Activated CD4-positive, alpha-beta T cell treated with anti-CD3 and anti-CD28 coated beads, Interleukin-2, amount 50 U/mL, for 24 hours (primary cell): ENCODE measurements around the gene WFS1.

ENCODE experiments used
- DNase-seq, 2 donors: peaks; one replicate each; pipeline ENCODE4 v3.0.0-alpha.2; 2020; ENCODE audit warnings: low read depth in 1 of 2, low spot score in 1 of 2

The WFS1 gene

DNA sequence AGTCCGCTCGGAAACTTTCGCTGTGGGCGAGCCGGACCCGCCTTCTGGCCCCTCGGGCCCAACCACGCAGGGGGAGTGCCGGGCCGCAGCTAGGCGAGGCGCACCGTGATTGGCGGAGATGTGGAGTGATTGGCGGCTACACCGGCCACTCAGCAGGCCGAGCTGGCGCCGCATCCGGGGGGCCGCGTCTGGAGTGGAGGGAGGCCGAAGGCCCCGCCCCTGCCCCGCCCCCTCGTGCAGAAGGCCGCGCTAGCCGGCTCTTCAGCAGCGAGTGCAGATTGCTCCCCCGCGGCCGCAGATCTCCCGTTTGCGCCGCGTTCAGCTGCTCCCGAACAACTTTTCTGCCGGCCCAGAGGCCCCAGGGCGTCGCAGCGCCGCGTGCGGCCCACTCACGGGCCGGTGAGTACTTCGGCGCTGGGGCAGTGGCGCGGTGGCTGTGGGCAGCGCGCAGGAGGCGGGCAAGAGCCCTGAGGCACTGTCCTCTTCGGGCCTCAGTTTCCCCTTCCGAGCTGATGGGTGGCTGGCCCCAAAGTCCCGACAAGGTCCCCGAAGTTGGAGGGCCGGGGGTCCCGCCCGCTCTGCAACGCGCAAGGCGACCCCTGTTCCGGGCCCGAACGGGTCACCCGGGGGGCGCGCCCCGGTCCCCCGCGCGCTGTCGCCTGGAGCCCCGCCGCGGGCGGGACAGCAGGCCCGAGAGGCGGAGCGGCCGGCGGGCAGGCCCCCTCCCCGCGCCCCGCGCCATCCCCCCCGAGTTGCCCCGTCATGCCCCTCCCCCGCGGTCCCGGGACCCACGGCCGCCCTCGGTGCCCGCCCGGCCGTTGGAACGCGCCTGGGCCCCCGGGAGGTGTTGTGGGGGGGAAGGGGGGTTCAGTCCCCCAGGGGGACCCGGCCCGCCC lies at the start of gene WFS1:
TSS of gene WFS1 (plus strand) at position 235 of the 896 bp plus-strand sequence. CDS start 7,606 bp downstream, outside the sequence.
- DNase-seq: peak; percentile 95 to 96

DNA sequence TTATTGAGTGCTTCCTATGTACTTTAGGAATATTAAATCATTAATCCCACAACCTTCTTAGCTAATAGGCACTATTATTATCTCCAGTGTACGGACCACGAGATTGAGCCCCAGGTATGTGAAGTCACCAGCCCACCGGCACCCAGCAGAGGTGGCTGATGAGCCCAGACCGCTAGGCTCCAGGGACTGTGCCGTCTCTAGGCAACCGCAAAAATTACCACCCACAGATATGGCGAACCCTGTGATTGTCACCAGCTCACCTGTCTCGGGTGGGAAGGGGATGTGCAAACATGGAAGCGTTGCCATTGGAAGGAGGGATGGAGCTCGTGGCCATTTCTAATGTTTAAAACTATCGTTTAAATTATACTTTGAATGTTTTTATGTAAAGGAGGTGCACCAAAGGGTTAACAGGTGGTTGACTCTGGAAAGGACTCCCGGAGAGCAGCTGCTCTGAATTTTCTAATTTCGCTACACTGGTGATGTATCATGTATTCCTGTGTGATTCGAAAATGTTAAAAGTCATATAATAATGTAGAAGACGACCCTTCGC lies 48.3 kb upstream of the WFS1 start:
- DNase-seq: no peak

DNA sequence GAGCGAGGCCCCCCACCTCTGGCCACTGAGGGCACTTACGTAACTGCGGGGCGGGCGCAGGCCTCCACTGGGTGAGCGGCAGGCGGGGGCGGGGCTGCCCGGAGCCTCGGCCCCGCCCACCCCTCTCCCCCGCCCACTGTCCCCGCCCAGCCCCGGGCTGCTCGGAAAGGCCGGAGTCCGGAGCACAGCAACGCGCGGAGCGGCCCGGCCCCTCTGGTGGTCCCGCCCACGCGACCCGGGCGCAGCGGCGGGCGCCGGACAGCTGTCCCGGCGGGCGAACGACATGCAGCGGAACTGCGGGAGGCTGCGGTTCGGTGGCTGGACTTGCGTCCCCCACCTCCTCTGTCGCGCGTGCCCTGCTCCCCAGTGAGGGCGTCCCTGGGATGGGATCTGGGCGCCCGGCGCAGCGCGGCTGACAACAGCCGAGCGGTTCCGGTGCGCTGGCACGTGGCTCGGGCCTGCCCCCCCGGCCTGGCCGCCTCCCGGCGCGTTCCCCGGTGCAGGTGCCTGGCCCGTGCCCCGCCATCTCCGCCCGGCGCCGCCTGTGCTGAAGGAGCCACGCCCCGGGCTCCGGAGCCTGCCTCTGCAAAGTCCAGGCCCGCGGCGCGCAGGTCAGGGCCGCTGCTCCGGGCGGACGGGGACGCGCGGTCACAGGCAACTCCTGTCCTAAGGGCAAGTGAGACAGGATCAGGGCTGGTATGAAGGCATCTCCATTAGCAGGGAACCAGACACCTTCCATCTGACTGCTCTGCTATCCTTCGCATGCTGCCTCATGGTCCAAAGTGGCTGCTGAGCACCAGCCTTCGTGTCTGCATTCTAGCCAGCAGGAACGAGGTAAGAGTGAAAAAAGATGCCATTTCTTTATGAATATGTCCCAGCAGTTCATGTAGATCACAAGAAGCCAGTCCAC lies 47.5 kb upstream of the WFS1 start:
- no peak for DNase-seq

DNA sequence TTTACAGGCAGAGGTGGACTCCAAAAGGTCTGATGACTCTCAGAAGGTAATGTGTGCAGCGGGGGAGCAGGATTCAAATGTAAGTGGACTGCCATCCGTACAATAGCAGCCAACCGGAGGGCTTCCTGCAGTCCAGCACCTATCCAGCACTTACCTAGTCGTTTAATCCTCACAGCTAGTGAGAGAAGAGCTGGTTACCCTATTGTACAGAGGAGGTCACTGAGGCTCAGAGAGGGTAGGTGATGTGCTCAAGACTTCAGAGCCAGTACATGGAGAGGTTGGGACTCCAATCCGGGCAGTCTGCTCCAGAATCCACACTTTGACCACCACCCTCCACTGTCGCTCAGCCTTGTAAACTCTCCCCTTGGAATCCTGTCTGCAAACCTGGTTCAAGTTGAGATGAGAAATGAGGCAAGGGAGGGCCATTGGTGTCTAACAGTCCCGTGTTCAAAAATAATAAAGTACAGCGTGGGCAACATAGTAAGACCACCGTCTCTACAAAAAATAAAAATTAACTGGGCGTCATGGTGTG lies 46.8 kb upstream of the WFS1 start:
- DNase-seq: no peak

- no peak for DNase-seq
Measured at GRCh38 chr4:6224735-6225134, 44.9 kb upstream of the WFS1 start.

DNA sequence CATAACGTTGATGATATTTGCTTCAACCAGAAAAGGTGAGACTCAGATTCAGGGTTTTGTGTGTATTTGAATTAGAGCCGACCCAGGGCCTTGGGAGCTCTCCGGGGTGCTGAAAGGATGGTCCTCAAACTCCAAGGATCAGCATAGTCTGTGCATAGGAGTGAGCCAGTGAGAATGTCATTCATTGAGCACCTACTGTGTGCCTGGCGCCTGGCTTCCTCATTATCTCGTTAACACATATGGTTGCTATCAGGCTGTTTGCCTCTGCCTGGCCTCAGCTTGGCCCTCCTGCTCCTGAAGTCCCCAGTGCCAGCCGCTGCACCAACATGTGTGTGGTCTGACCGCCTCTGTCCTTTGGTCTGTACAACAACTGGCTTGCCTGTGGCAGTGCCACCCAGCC lies 44.2 kb upstream of the WFS1 start:
- DNase-seq: no peak

DNA sequence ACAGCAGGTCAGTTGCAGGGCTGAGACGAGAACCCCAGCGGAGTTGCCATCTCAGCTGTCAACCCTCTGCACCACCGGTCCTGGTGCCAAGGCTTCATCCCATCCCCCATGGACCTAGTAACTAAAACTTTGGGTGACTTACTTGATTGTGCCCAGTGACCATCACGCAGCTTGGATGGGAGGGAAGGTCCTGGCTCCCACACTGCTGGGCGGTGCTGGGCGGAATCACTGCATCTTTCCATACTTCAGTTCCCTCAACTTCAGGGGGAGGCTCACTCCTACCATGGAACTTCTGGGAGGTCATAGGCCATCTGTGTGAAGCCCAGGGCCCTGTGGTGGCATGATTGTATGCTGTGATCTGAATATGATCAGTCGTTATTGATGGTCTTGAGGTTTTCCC lies 43.1 kb upstream of the WFS1 start:
- no peak for DNase-seq

DNA sequence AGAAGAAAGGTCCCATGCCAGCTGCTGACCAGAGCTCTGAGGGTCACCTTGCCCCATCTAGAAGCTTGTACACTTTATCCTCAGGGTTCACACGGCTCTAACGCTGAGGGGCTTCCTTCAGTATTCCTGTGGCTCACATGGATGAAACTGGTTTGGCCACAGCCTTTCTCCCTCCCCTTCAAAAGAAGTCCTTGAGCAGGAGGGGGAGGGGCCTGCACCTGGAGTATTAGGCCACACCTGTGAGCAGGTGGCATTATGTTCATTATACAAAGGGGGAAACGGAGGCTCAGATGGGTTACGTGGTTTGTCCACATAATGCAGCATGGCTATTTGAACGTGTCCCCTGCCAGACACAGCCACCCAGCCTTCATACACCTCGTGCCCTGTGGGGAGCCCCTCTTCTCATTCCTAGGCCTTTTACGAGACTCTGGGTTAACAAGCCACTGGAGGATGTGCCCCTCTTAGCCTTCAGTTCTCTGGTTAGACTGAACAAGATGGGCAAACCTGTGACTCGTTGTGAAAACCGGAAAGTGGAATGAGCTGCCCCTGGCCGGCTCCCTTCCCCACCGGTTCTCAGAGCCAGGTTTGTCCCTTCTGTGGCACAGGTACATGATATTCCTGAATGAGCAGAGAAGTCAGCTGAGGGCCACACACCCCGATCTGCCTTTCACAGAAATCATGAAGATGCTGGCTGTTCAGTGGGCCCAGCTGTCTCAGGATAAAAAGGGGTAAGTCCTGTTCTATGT lies 42.1 kb upstream of the WFS1 start:
- DNase-seq: no peak

DNA sequence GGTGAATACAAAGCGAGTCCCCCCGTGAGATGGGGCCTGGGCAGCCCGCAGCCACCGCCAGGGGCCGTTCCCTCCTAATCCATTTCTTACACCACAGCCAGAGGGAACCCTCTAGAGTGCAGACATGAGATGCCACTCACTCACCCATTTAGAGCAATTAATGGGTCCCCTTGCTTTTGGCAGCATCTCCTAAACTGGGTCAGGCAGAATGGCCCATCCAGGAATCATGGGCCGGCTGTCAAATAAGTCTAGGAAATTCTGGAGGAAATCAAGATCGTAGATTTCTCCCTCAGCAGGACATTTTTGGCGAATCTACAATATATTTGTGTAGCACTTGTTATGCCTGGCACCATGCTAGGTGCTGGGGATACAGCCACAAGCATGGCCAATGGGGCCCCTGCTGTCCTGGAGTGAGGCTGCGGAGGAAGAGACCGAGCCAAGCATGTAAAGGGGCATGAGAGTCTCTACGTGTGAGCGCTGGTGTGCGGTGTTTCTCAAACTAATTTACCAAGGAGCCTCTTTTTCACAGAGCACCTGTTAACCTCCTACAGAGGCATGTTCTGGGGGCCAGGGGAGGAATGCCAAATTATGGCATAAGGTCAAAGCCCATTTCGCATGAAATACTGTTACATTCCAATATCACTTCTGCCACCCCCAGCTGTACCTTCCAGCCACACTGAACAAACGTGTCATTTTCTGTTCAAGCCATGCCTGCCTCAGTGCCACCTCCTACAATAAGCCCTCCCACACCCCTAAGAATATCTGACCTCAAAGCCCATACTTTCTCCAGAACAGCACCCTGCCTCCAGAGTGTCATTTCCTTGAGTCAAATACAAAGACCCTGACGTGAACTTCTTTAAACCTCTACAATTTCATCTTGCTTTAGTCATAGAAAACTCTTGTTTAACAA lies 41.2 kb upstream of the WFS1 start:
- DNase-seq: no peak

DNA sequence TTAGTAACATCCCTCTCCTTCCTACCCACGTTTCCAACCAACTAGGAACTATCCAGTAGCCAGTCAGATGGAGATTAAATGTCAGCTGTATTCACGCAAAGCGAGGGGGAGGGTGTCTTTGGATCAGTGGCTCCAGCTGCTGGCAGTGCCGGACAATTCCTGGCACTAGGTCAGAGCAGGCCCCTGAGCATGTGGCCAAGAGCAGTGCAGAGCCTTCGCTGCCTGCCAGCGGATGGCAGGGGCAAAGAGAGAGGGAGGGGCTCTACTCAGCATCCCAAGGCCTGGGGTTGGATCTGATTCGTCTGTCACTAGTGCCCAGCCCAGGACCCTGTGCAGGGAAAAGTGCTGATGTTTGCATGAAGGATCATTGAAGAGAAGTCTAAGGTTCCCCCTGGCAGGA lies 40.6 kb upstream of the WFS1 start:
- DNase-seq: no peak

- no peak for DNase-seq
Measured at GRCh38 chr4:6229671-6230501, 39.8 kb upstream of the WFS1 start.

GRCh38 chr4:6230502-6230785 lies 39.2 kb upstream of the WFS1 start:
- no peak for DNase-seq

DNA sequence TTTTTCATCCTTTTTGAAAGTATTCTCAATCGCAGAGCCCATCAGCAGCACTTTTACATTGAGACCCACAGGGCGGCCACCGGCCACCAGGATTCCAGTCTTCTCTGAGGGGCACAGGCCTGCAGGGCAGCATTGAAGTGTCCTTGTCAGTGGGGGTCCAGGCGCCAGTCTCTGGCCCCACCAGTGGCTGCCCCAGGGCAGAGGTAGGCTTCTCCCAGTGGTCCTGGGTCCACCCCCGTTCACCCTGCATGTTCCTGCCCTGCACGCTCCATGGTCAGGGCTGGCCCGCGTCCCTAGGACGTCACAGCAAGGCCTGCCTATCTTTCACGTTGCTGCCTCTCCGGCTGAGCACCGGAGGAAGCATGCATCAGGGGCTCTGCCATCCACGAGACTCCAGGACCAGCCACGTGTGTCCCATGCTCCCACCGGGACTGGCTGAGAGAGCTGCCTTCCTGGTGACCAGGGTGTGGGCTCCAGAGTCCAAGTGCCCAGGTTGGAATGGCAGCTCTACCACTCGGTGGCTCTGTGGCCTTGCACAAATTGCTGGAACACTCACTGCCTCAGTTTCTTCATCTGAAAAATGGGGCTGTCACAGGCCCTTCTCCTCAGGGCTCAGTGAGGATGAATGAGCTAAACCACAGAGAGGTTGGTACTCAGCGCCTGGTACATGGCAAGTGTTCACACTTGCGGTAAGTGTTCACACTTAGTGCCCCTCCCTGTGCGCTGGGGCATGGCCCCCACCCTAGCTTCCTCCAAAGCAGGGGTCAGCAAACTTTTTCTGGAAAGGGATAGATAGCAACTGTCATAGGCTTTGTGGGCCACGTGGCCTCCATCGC lies 38.6 kb upstream of the WFS1 start:
- DNase-seq: no peak

- DNase-seq: no peak
Measured at GRCh38 chr4:6231663-6232165, 37.9 kb upstream of the WFS1 start.

GRCh38 chr4:6232836-6233785 lies 36.5 kb upstream of the WFS1 start:
- no peak for DNase-seq

DNA sequence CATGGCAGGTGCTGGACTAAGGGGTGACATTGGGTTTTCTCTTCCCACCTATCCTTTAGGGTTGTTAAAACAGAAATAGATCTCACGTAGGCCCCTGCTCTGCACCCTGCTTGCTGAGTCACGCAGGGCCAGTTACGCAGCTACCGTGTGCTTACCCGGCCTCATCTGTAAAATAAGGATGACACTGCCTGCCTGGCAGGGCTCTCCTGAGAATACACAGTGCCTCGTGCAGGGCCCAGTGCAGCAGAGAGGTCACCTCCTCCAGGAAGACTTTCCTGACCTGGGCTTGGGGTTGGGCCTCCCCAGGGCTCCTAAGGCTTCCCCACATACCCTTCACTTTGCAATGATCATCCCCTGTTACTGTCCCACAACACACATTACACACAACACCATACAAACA lies 35.7 kb upstream of the WFS1 start:
- DNase-seq: no peak

DNA sequence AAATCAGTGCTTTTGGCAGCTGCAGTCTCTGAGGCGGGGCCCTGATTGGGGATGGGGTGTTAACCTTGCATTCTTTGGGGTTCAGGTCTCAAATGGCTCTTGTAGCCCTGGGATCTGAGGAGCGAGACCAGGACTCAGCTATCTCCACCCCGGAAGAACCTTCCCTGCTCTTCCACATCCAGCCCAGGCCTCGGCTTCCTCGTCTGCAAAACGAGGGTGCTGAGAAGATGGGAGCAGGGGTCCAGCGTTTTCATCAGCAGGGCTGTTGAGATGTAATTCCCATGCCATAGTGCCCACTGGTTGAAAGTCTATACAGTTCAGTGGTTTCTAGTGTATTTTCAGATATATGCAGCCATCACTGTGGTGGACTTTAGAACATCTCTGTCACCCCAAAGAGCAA lies 34.6 kb upstream of the WFS1 start:
- no peak for DNase-seq
